Measurements from ENCODE around the gene SLC25A25. TPM values are rescaled to one million over a fixed set of nuclear protein-coding genes. Genes with fewer than 3 reads are reported as not detected.
A peak's percentile ranks its signal among the peaks of the same experiment; 100 is the strongest.

Gene SLC25A25
- total and polyA plus RNA-seq, 2 experiments from 2014 or later, result 8.2 to 20.2 TPM

DNA sequence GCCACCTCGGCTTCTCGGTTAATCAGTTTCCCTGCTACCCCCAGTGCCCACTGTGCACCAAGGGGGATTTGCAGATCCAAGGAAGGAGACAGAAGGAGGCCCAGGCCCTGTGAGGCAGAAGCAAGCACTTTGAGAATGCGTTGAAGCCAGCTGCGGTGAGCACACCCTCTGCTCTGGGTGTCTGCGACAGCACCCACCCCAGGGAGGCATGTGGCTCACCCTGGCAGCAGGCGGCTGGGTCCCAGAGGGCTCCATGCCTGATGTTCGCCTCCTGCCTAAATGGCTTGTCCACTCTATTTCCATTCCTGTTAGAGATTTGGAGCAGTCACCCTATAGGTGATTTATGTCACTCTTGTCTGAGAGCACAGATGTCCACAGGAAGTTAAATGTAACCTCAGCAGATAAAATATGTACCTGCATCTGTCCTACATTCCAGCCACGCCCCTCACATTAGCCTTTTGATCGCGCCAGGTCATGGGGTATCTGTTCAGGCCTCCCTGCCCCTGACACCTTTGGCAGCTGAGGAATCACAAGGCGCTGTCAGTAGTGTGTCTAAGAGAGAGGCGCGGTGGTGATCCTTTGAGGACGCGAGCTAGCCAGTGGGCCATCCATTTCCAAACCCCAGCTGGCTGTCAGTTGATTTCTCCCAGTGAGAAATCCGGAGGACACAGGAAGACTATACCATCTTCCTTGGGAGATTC, 31.3 kb downstream of the SLC25A25 start:
- H3K27ac ChIP-seq, result peak overlapping the region; percentile 97
- peak; percentile 67 for DNase-seq
- H3K79me2 ChIP-seq (ENCODE audit: insufficient read depth), result peaks cover 73% of the 10 kb centered on the region
- H3K4me1 ChIP-seq (ENCODE audit: insufficient read depth), result peaks cover 28% of the 10 kb centered on the region
- no peaks in the 10 kb centered on the region for H4K20me1 ChIP-seq (ENCODE audit: insufficient read depth)
- H3K36me3 ChIP-seq (ENCODE audit: low read depth), result peaks cover 17% of the 10 kb centered on the region; the same call in 1 of the 2 replicates
- TF ChIP-seq EZH2phosphoT487 (IDR thresholded peaks at IDR 0.05; ENCODE audit: insufficient read depth, low read depth) (no peak), EZH2 (IDR thresholded peaks at IDR 0.05; ENCODE audit: insufficient read depth, poor library complexity, severe bottlenecking) (no peak)
- WGBS, 2 experiments (ENCODE audit: low coverage in 1 of 2, low lambda C conversion rate in 2 of 2, missing lambda C conversion rate in 2 of 2), result 51 to 59% methylated on average over 15 to 16 of the region's 16 CpGs
- in situ Hi-C loops (cut with MboI), result no loop called here
- H3K9ac ChIP-seq, result peak overlapping the region; percentile 93
- H3K9me3 ChIP-seq (ENCODE audit: low read depth), result no peaks in the 10 kb centered on the region
- H2AFZ ChIP-seq, result 0 out of 2 replicates have a peak overlapping the region, but pooled peaks have one; percentile 16
- peak overlapping the region; percentile 96 for H3K4me2 ChIP-seq (ENCODE audit: unreplicated experiment)
- no peaks in the 10 kb centered on the region for H3K9me2 ChIP-seq (ENCODE audit: insufficient read depth)
- H3K4me3 ChIP-seq, result peak overlapping the region; percentile 75
- no peaks in the 10 kb centered on the region for H3K27me3 ChIP-seq (replicated peaks; ENCODE audit: insufficient read depth)
- peaks cover 33% of the 10 kb centered on the region for H3F3A ChIP-seq (ENCODE audit: insufficient read depth)

DNA sequence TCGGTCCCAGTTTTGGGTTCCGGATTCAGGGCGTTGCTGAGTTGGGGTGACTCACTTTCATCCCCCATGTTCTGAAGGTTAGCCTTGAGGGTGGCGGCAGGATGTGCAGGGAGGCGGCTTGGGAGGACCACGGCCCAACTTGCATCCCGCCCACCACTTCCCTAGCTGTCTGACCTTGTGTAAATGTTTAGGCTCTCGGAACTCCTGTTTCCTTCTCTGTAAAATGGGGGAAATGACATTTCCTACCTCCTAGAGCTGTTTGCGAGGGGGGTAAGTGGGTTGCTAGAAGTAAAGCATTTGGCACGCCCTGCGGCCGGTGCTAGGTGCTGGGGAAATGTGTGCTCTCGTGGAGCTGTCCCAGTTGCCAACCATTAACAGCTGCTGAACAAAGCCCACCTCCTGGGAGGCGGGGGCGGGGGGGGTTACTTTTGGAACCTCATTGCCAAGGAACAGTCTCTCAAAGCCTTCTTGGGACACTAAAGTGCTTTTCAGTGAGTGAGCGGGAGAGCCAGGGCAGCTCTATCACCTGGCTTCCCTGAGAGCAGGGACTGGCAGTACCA, 32.0 kb downstream of the SLC25A25 start:
- Histone ChIP-seq H3K27ac (peak overlapping the region; percentile 97), H3K4me2 (ENCODE audit: unreplicated experiment) (peak overlapping the region; percentile 96), H3K4me1 (ENCODE audit: insufficient read depth) (peaks cover 22% of the 10 kb centered on the region), H3K4me3 (peak overlapping the region; percentile 75), H3K27me3 (replicated peaks; ENCODE audit: insufficient read depth) (no peaks in the 10 kb centered on the region), H3K79me2 (ENCODE audit: insufficient read depth) (peaks cover 69% of the 10 kb centered on the region), H3K9me3 (ENCODE audit: low read depth) (no peaks in the 10 kb centered on the region), H2AFZ (no peak overlapping the region), H3K36me3 (ENCODE audit: low read depth) (peaks cover 17% of the 10 kb centered on the region; the same call in 1 of the 2 replicates), H3F3A (ENCODE audit: insufficient read depth) (peaks cover 28% of the 10 kb centered on the region), H3K9ac (peak overlapping the region; percentile 93), H3K9me2 (ENCODE audit: insufficient read depth) (no peaks in the 10 kb centered on the region), H4K20me1 (ENCODE audit: insufficient read depth) (no peaks in the 10 kb centered on the region)
- WGBS, 2 experiments (ENCODE audit: low coverage in 1 of 2, low lambda C conversion rate in 2 of 2, missing lambda C conversion rate in 2 of 2), result 91 to 92% methylated on average over 16 of the region's 16 CpGs
- TF ChIP-seq EZH2 (IDR thresholded peaks at IDR 0.05; ENCODE audit: insufficient read depth, poor library complexity, severe bottlenecking), result no peak
- TF ChIP-seq EZH2phosphoT487 (IDR thresholded peaks at IDR 0.05; ENCODE audit: insufficient read depth, low read depth), result no peak
- DNase-seq, result peak; percentile 29
- in situ Hi-C loops (cut with MboI), result loop anchor here (10.0 kb wide), 1 partner anchor 155 kb away; no protein-coding TSS in a partner anchor

DNA sequence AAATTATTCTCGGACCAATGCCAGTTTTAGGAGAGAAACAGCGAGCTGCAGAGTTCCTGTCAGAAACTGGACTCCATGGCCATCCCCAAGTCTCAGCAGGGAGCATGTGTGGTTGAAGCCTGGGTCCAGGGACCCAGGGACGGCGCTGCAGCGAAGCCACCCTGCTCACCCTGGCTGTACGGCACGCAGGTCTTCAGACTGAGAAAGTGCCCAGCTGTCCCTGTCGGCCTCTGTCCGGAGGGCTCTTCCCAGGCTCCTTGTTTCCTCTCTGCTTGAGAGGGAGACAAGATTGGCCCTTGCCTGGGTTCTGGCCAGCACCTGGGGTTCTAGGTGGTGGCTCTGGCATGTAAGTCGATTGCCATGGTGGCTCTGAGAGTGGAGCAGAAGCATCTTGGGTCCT, 32.5 kb downstream of the SLC25A25 start:
- Histone ChIP-seq H3K4me3 (no peak overlapping the region), H3K4me1 (ENCODE audit: insufficient read depth) (peaks cover 21% of the 10 kb centered on the region), H3K4me2 (ENCODE audit: unreplicated experiment) (no peak overlapping the region), H4K20me1 (ENCODE audit: insufficient read depth) (no peaks in the 10 kb centered on the region), H3K79me2 (ENCODE audit: insufficient read depth) (peaks cover 64% of the 10 kb centered on the region), H2AFZ (no peak overlapping the region), H3K9me3 (ENCODE audit: low read depth) (no peaks in the 10 kb centered on the region), H3K9me2 (ENCODE audit: insufficient read depth) (no peaks in the 10 kb centered on the region), H3K9ac (no peak overlapping the region), H3K27me3 (replicated peaks; ENCODE audit: insufficient read depth) (no peaks in the 10 kb centered on the region), H3F3A (ENCODE audit: insufficient read depth) (peaks cover 22% of the 10 kb centered on the region), H3K36me3 (ENCODE audit: low read depth) (peaks cover 17% of the 10 kb centered on the region; the same call in 1 of the 2 replicates), H3K27ac (no peak overlapping the region)
- 86 to 89% methylated on average over 10 of the region's 10 CpGs for WGBS, 2 experiments (ENCODE audit: low coverage in 1 of 2, low lambda C conversion rate in 2 of 2, missing lambda C conversion rate in 2 of 2)
- DNase-seq, result no peak
- in situ Hi-C loops (cut with MboI), result loop anchor here (10.0 kb wide), 1 partner anchor 156 kb away; no protein-coding TSS in a partner anchor
- TF ChIP-seq EZH2 (IDR thresholded peaks at IDR 0.05; ENCODE audit: insufficient read depth, poor library complexity, severe bottlenecking) (no peak), EZH2phosphoT487 (IDR thresholded peaks at IDR 0.05; ENCODE audit: insufficient read depth, low read depth) (no peak)

DNA sequence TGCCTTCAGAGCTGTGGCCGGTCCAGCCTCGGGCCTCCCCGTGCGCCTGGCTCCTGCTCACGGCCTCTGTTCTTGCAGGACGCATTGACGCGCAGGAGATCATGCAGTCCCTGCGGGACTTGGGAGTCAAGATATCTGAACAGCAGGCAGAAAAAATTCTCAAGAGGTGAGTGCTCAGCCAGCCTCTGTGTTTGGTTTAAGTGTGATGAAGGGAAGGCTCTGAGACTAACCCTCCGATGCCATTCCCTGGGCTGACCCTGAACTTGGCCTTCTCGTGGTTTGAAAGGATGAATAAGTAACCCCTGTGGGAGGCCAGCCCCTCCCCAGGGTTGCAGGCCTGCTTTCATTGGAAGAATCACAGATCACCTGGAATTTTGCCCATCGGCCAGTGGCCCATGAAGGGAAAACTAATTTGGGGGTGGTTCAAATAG, 33.2 kb downstream of the SLC25A25 start:
- peaks cover 57% of the 10 kb centered on the region for H3K79me2 ChIP-seq (ENCODE audit: insufficient read depth)
- H3K9me3 ChIP-seq (ENCODE audit: low read depth), result no peaks in the 10 kb centered on the region
- DNase-seq, result no peak
- H3K4me3 ChIP-seq, result no peak overlapping the region
- no peak overlapping the region for H3K27ac ChIP-seq
- H3K9me2 ChIP-seq (ENCODE audit: insufficient read depth), result no peaks in the 10 kb centered on the region
- no peak overlapping the region for H2AFZ ChIP-seq
- H3F3A ChIP-seq (ENCODE audit: insufficient read depth), result peaks cover 21% of the 10 kb centered on the region
- 86 to 88% methylated on average over 12 of the region's 12 CpGs for WGBS, 2 experiments (ENCODE audit: low coverage in 1 of 2, low lambda C conversion rate in 2 of 2, missing lambda C conversion rate in 2 of 2)
- TF ChIP-seq EZH2 (IDR thresholded peaks at IDR 0.05; ENCODE audit: insufficient read depth, poor library complexity, severe bottlenecking) (no peak), EZH2phosphoT487 (IDR thresholded peaks at IDR 0.05; ENCODE audit: insufficient read depth, low read depth) (no peak)
- H4K20me1 ChIP-seq (ENCODE audit: insufficient read depth), result no peaks in the 10 kb centered on the region
- H3K36me3 ChIP-seq (ENCODE audit: low read depth), result peaks cover 17% of the 10 kb centered on the region; the same call in 1 of the 2 replicates
- H3K4me2 ChIP-seq (ENCODE audit: unreplicated experiment), result no peak overlapping the region
- H3K9ac ChIP-seq, result no peak overlapping the region
- in situ Hi-C loops (cut with MboI), result loop anchor here (10.0 kb wide), 1 partner anchor 156 kb away; no protein-coding TSS in a partner anchor
- H3K4me1 ChIP-seq (ENCODE audit: insufficient read depth), result peaks cover 21% of the 10 kb centered on the region
- no peaks in the 10 kb centered on the region for H3K27me3 ChIP-seq (replicated peaks; ENCODE audit: insufficient read depth)
